CD4-positive, alpha-beta T cell (primary cell): ENCODE results near the gene TRAK1. TPM values are rescaled to one million over a fixed set of nuclear protein-coding genes. Genes with fewer than 3 reads are reported as not detected.

Experiments
- ATAC-seq: fragments of 200-7000 bp; cut with Tn5 transposase; one replicate; pipeline ENCODE4 v1.10.0; 2022; ENCODE audit warnings: mild to moderate bottlenecking; ENCODE audit not compliant: poor library complexity
- CTCF ChIA-PET: fragments of 350-600 bp; sonication (Branson Sonifier 250); formaldehyde crosslinking; loops from one replicate; lab custom pipeline; 2021; ENCODE audit warnings: antibody characterized with exemption, inconsistent platforms; lab: Charles Lee
- POLR2A ChIA-PET: fragments of 350-600 bp; sonication (Branson Sonifier 250); formaldehyde crosslinking; loops from one replicate; lab custom pipeline; 2021; ENCODE audit warnings: antibody characterized with exemption, inconsistent platforms; lab: Charles Lee
- DNase-seq, 14 experiments: peaks; one replicate each; pipeline ENCODE4 v3.0.0-alpha.2; 2013 to 2020; ENCODE audit warnings: mixed read lengths in 2 of 14
- H3K27ac ChIP-seq, 2 donors: one replicate each; pipeline versions ENCODE4 v1.5.1 to v1.7.0; 2013; ENCODE audit warnings: low read length in 2 of 2, low read depth in 1 of 2, mild to moderate bottlenecking in 1 of 2
- H3K27me3 ChIP-seq, 2 experiments: 1 replicate in 1 of 2; 2 replicates in 1 of 2; pipeline versions ENCODE4 v1.6.1 to v1.7.0; 2013; ENCODE audit warnings: low read length in 2 of 2, control low read depth in 1 of 2, mild to moderate bottlenecking in 1 of 2, moderate library complexity in 1 of 2; ENCODE audit not compliant: insufficient read depth in 2 of 2, control insufficient read depth in 1 of 2
- H3K36me3 ChIP-seq: one replicate; pipeline ENCODE4 v1.6.1; 2013; ENCODE audit warnings: low read length, control low read depth; ENCODE audit not compliant: insufficient read depth
- H3K4me1 ChIP-seq: one replicate; pipeline ENCODE4 v1.6.1; 2013; ENCODE audit warnings: low read length, control low read depth; ENCODE audit not compliant: insufficient read depth
- H3K4me3 ChIP-seq: one replicate; pipeline ENCODE4 v1.5.1; 2013; ENCODE audit warnings: mild to moderate bottlenecking, low read length, moderate library complexity
- H3K9me3 ChIP-seq, 2 experiments: 1 replicate in 1 of 2; 2 replicates in 1 of 2; pipeline versions ENCODE4 v1.6.1 to v1.7.0; 2013; ENCODE audit warnings: low read length in 2 of 2, mild to moderate bottlenecking in 2 of 2, control low read depth in 1 of 2, moderate library complexity in 1 of 2; ENCODE audit not compliant: control insufficient read depth in 1 of 2, insufficient read depth in 1 of 2
- H3K27ac Mint-ChIP-seq: one replicate; pipeline ENCODE4 v1.8.0; 2020; ENCODE audit warnings: mixed read lengths
- H3K27me3 Mint-ChIP-seq: one replicate; pipeline ENCODE4 v1.8.0; 2021; ENCODE audit warnings: mixed read lengths
- H3K36me3 Mint-ChIP-seq: one replicate; pipeline ENCODE4 v1.8.0; 2021; ENCODE audit warnings: low read depth, mixed read lengths
- H3K4me1 Mint-ChIP-seq: one replicate; pipeline ENCODE4 v1.8.0; 2021; ENCODE audit warnings: low read depth, mixed read lengths
- H3K4me3 Mint-ChIP-seq: one replicate; pipeline ENCODE4 v1.8.0; 2020; ENCODE audit warnings: mild to moderate bottlenecking, mixed read lengths
- H3K9me3 Mint-ChIP-seq: one replicate; pipeline ENCODE4 v1.8.0; 2020; ENCODE audit warnings: mixed read lengths
- CTCF ChIP-seq: fragments of 200-600 bp; IDR thresholded peaks from one replicate; pipeline ENCODE4 v1.8.0; 2022; ENCODE audit warnings: antibody characterized with exemption, mild to moderate bottlenecking
- intact Hi-C, 2 experiments: fragments of 100-400 bp; cut with DNase I in 1 of 2; cut with micrococcal nuclease in 1 of 2; formaldehyde crosslinking; loops; one replicate each; pipeline versions ENCODE4 v1.15.1 to v1.9.0; 2023 to 2025; cut with DNase I, micrococcal nuclease
- total RNA-seq, 174 experiments: library from RNA in 2 of 174; stranded (reverse) in 2 of 174; gene quantifications; one replicate each; pipeline ENCODE4 v1.2.3 and lab custom pipeline; 2021 to 2026

TRAK1 gene
- total RNA-seq, 2 experiments from 2014 or later: 16.0 to 16.7 TPM

DNA sequence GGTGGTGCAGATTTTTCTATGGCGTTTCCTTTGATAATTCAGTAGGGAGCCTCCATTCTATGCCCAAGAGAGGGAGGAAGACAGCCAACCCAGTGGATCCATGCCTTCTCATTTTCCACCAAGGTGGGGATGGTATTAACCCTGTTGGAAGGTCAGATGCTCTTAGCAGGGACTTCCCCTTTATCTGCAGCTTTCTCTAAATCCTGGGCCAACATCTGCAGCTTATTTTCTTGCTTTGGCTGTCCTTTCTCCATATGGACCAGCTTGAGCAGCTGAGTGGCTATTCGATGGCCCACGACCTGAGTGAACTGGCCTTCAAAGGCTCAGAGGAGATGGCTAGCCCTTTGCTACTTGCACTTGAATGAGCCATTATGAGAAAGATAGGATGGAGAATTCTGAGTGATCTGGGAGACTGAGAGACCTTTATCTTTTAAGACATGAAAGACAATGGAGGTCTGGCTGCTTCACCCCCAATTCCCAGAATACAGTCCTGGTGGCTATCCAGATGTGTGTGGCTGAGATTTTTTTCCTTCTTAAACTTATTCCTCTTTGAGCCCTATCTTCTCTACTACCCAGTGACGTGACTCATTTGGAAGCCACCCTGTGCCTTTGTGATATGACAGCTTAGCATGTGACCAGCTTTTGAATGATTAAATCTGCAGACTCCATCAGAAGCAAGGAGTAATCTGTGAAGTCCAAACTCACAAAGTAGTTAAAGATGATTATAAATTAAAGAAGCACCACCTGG is 39.6 kb upstream of the TRAK1 start:
- Histone ChIP-seq H3K9me3 (no peaks in the 10 kb centered on the region), H3K36me3 (no peaks in the 10 kb centered on the region), H3K27ac (no peak overlapping the region), H3K4me3 (no peak overlapping the region), H3K4me1 (peaks cover 4% of the 10 kb centered on the region), H3K27me3 (no peaks in the 10 kb centered on the region)
- peaks cover 27% of the 10 kb centered on the region for H3K4me1 Mint-ChIP-seq
- no peaks in the 10 kb centered on the region for H3K36me3 Mint-ChIP-seq
- TF ChIP-seq CTCF: no peak
- H3K27me3 Mint-ChIP-seq: no peaks in the 10 kb centered on the region
- H3K9me3 Mint-ChIP-seq: no peaks in the 10 kb centered on the region
- POLR2A ChIA-PET: interaction anchor here (0.6 kb wide), 1 partner anchor 13 kb away, joined by 3 read pairs; no protein-coding TSS in a partner anchor
- ATAC-seq (no peak), DNase-seq (peak in 1 of 14 experiments; percentile 23)
- H3K27ac Mint-ChIP-seq: no peak overlapping the region
- CTCF ChIA-PET: no interaction called here
- H3K4me3 Mint-ChIP-seq: no peak overlapping the region
- intact Hi-C loops: no loop called here

DNA sequence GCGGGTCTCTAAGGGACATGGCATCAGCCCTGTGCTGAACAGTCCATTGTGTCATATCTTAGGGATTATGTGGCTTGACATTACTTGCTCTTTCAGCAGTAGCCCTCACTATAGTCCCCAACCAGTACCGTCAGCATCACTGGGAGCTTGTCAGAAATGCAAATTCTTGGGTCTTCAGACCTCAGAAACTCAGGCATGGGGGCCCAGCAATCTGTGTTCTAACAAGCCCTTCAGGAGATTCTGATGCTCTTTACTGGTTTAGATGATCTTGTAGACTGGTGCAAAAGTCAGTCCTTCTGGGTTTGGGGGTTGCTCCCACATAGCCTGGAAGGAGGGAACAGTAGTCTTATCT is 39.0 kb upstream of the TRAK1 start:
- Histone ChIP-seq H3K4me1 (peaks cover 4% of the 10 kb centered on the region), H3K27ac (no peak overlapping the region), H3K36me3 (no peaks in the 10 kb centered on the region), H3K27me3 (no peaks in the 10 kb centered on the region), H3K4me3 (no peak overlapping the region), H3K9me3 (no peaks in the 10 kb centered on the region)
- no peaks in the 10 kb centered on the region for H3K36me3 Mint-ChIP-seq
- H3K4me1 Mint-ChIP-seq: peaks cover 28% of the 10 kb centered on the region
- H3K9me3 Mint-ChIP-seq: no peaks in the 10 kb centered on the region
- H3K4me3 Mint-ChIP-seq: no peak overlapping the region
- no peak overlapping the region for H3K27ac Mint-ChIP-seq
- POLR2A ChIA-PET: no interaction called here
- intact Hi-C loops: no loop called here
- no peak for ATAC-seq
- no peak for DNase-seq
- CTCF ChIA-PET: no interaction called here
- TF ChIP-seq CTCF: no peak
- H3K27me3 Mint-ChIP-seq: no peaks in the 10 kb centered on the region

DNA sequence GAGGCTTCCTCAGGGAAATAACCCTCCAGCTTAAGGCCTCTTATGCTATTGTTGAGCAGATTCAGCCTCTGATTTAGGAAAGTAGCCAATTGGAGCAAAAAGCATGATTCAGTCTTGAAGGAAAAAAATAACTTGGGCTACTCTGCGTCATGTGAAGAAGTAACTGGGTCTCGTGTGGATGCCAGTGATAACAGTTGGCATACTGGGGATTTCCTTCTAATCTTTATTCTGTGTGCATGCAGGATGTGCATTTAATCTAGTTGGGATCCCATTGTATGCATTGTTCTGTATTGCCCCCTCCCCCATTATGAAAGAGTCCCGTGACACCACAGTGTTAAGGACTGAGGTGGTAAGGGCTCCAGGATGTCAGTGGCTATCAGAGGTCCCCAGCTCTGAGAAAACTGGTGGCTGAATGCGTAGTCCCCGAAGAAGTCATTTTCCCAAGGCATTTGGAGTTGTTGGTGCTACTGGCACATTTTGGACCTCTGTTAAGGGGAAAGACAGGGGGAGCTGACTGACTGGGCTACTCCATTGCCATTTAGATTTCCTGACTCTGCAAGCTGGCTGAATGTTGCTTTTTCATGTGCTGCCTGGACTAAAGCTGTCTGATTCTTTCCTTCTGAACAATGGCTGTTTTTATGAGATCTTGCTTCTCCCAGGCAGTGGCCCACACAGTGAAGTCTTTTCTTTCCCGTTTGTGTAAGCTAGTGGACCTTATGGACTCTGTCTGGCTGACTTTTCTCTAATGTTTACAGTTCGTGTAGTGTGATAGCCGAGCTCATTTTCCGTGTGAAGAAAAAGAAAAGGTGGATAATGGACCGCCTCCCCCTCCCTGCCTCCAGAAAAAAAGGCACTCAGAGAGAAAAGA is 38.4 kb upstream of the TRAK1 start:
- no peak for TF ChIP-seq CTCF
- POLR2A ChIA-PET: no interaction called here

More for the DNA sequence above, 38.4 kb upstream of the TRAK1 start:
- intact Hi-C loops: no loop called here
- Histone ChIP-seq H3K27me3 (no peaks in the 10 kb centered on the region), H3K9me3 (no peaks in the 10 kb centered on the region), H3K36me3 (no peaks in the 10 kb centered on the region), H3K4me3 (no peak overlapping the region), H3K27ac (no peak overlapping the region), H3K4me1 (peaks cover 4% of the 10 kb centered on the region)
- Mint-ChIP-seq H3K27me3 (no peaks in the 10 kb centered on the region), H3K27ac (no peak overlapping the region), H3K36me3 (no peaks in the 10 kb centered on the region), H3K4me1 (peaks cover 29% of the 10 kb centered on the region), H3K9me3 (no peaks in the 10 kb centered on the region), H3K4me3 (no peak overlapping the region)
- ATAC-seq (no peak), DNase-seq (no peak)
- CTCF ChIA-PET: no interaction called here
